ENCODE measurements around the gene TPST2. TPM values are rescaled to one million over a fixed set of nuclear protein-coding genes. Genes with fewer than 3 reads are reported as not detected.

TPST2 gene
- total and polyA plus RNA-seq, 2 donors (not counting 3 experiments of a cell fraction or from before 2014, with no cell fraction given): 49.4 to 121 TPM

DNA sequence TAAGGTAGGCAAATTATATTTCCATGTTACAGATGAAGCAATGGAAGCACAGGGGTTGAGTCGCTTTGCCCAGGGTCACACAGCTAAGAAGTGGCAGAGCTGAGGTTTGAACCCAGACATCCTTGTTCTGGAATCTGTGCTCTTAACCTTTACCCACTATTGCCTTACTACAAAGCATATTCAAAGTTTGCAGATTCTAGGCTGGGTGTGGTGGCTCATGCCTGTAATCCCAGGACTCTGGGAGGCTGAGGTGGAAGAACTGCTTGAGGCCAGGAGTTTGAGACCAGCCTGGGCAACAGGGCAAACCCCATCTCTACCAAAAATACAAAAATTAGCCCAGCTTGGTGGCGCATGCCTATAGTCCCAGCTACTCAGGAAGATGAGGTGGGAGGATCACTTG, 49.8 kb downstream of the TPST2 start:
- FAIRE-seq: no peak
- no peak for DNase-seq (ENCODE audit: low read depth, low spot score)
- BruUV-seq (replicated peaks): no TSS peak
- ChIA-PET POLR2A (no interaction called here), CTCF (no interaction called here)
- Histone ChIP-seq H3K27ac (ENCODE audit: insufficient read depth, low read depth, low read length) (no peak overlapping the region), H4K20me1 (replicated peaks; ENCODE audit: control insufficient read depth, extremely low read depth, insufficient read depth, low read length) (no peaks in the 10 kb centered on the region), H3K4me2 (ENCODE audit: insufficient read depth, low read length) (no peak overlapping the region), H3K27me3 (ENCODE audit: control insufficient read depth in 2 of 2, insufficient read depth in 2 of 2, low read length in 2 of 2) (no peaks in the 10 kb centered on the region), H3K9me1 (replicated peaks; ENCODE audit: control insufficient read depth, extremely low read depth, insufficient read depth, low read length) (no peaks in the 10 kb centered on the region), H3K9ac (replicated peaks; ENCODE audit: extremely low read depth, insufficient read depth, low read length) (no peak overlapping the region), H3K9me3 (replicated peaks; ENCODE audit: control insufficient read depth, insufficient read depth, low read length) (no peaks in the 10 kb centered on the region), H3K79me2 (ENCODE audit: control insufficient read depth, insufficient read depth, low read length) (no peaks in the 10 kb centered on the region), H2AFZ (ENCODE audit: low read depth, low read length) (no peak overlapping the region), H3K4me1 (ENCODE audit: control insufficient read depth, extremely low read depth, insufficient read depth, low read length) (no peaks in the 10 kb centered on the region), H3K36me3 (ENCODE audit: control insufficient read depth in 2 of 2, extremely low read depth in 1 of 2, insufficient read depth in 2 of 2, low read length in 2 of 2) (peaks cover 0 to 46% of the 10 kb centered on the region in 2 experiments), H3K4me3 (replicated peaks in 1 of 3; ENCODE audit: insufficient read depth in 1 of 3, low read depth in 1 of 3, low read length in 3 of 3) (no peak overlapping the region)
- intact Hi-C loops (cut with micrococcal nuclease): no loop called here
- dilution Hi-C loops (cut with MboI; ENCODE audit: extremely low pct_ligation_motif_present, low sequenced_read_pairs): no loop called here
- TF ChIP-seq, protein P1, sequence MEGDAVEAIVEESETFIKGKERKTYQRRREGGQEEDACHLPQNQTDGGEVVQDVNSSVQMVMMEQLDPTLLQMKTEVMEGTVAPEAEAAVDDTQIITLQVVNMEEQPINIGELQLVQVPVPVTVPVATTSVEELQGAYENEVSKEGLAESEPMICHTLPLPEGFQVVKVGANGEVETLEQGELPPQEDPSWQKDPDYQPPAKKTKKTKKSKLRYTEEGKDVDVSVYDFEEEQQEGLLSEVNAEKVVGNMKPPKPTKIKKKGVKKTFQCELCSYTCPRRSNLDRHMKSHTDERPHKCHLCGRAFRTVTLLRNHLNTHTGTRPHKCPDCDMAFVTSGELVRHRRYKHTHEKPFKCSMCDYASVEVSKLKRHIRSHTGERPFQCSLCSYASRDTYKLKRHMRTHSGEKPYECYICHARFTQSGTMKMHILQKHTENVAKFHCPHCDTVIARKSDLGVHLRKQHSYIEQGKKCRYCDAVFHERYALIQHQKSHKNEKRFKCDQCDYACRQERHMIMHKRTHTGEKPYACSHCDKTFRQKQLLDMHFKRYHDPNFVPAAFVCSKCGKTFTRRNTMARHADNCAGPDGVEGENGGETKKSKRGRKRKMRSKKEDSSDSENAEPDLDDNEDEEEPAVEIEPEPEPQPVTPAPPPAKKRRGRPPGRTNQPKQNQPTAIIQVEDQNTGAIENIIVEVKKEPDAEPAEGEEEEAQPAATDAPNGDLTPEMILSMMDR (IDR thresholded peaks at IDR 0.05; ENCODE audit: extremely low read depth in 1 of 2, insufficient read depth in 1 of 2, low read depth in 1 of 2, low read length in 2 of 2): no peak
- TF ChIP-seq GATA2 (IDR thresholded peaks at IDR 0.05; ENCODE audit: insufficient read depth, insufficient read length, low read depth, low read length) (no peak), EZH2 (IDR thresholded peaks at IDR 0.05; ENCODE audit: borderline replicate concordance, low read depth, low read length, severe bottlenecking) (no peak)
- TF ChIP-seq, protein P2, sequence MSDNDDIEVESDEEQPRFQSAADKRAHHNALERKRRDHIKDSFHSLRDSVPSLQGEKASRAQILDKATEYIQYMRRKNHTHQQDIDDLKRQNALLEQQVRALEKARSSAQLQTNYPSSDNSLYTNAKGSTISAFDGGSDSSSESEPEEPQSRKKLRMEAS (IDR thresholded peaks at IDR 0.05; ENCODE audit: insufficient read depth, insufficient read length): no peak

DNA sequence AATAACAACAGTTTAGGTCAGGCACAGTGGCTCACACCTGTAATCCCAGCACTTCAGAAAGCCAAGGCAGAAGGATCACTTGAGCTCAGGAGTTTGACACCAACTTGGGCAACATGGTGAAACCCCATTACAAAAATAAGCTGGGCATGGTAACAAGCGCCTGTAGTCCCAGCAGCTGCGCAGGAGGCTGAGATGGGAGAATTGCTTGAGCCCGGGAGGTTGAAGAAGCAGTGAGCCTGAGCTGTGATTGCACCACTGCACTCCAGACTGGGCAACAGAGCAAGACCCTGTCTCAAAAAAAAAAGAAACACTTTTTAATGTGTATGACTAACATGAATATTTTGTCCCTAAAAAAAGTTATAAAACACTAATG, 53.2 kb downstream of the TPST2 start:
- no peak overlapping the region for H2AFZ ChIP-seq (ENCODE audit: low read depth, low read length)
- no peak for TF ChIP-seq EZH2 (IDR thresholded peaks at IDR 0.05; ENCODE audit: borderline replicate concordance, low read depth, low read length, severe bottlenecking)
- no peak for TF ChIP-seq POLR2AphosphoS5 (IDR thresholded peaks at IDR 0.05; ENCODE audit: insufficient read depth, low read depth, low read length)
- no peak for TF ChIP-seq POLR2A (IDR thresholded peaks at IDR 0.05; ENCODE audit: low read depth, low read length)
- TF ChIP-seq GATA2 (IDR thresholded peaks at IDR 0.05; ENCODE audit: insufficient read depth, insufficient read length, low read depth, low read length): no peak
- dilution Hi-C loops (cut with MboI; ENCODE audit: extremely low pct_ligation_motif_present, low sequenced_read_pairs): no loop called here
- no peak overlapping the region for H3K27ac ChIP-seq (ENCODE audit: insufficient read depth, low read depth, low read length)
- no peak overlapping the region for H3K4me2 ChIP-seq (ENCODE audit: insufficient read depth, low read length)
- no peak for DNase-seq (ENCODE audit: low read depth, low spot score)
- H3K27me3 ChIP-seq (ENCODE audit: control insufficient read depth in 2 of 2, insufficient read depth in 2 of 2, low read length in 2 of 2): no peaks in the 10 kb centered on the region
- no peak overlapping the region for H3K4me3 ChIP-seq (replicated peaks in 1 of 3; ENCODE audit: insufficient read depth in 1 of 3, low read depth in 1 of 3, low read length in 3 of 3)
- POLR2A ChIA-PET: no interaction called here
- H3K4me1 ChIP-seq (ENCODE audit: control insufficient read depth, extremely low read depth, insufficient read depth, low read length): no peaks in the 10 kb centered on the region
- intact Hi-C loops (cut with micrococcal nuclease): no loop called here
- H3K9me3 ChIP-seq (replicated peaks; ENCODE audit: control insufficient read depth, insufficient read depth, low read length): no peaks in the 10 kb centered on the region
- FAIRE-seq: no peak
- no peaks in the 10 kb centered on the region for H3K79me2 ChIP-seq (ENCODE audit: control insufficient read depth, insufficient read depth, low read length)
- no peak overlapping the region for H3K9ac ChIP-seq (replicated peaks; ENCODE audit: extremely low read depth, insufficient read depth, low read length)
- H4K20me1 ChIP-seq (replicated peaks; ENCODE audit: control insufficient read depth, extremely low read depth, insufficient read depth, low read length): no peaks in the 10 kb centered on the region
- peaks cover 0 to 33% of the 10 kb centered on the region in 2 experiments for H3K36me3 ChIP-seq (ENCODE audit: control insufficient read depth in 2 of 2, extremely low read depth in 1 of 2, insufficient read depth in 2 of 2, low read length in 2 of 2)
- BruUV-seq (replicated peaks): no TSS peak
- H3K9me1 ChIP-seq (replicated peaks; ENCODE audit: control insufficient read depth, extremely low read depth, insufficient read depth, low read length): no peaks in the 10 kb centered on the region
- CTCF ChIA-PET: no interaction called here
